CD4-positive, alpha-beta T cell treated with Interleukin-2 at 100 ng/mL for 4 hours (primary cell): ENCODE results near the gene EPG5.

ENCODE experiments used
- DNase-seq: peaks from one replicate; pipeline ENCODE4 v3.0.0-alpha.2; 2020; ENCODE audit warnings: low spot score

Gene EPG5

DNA sequence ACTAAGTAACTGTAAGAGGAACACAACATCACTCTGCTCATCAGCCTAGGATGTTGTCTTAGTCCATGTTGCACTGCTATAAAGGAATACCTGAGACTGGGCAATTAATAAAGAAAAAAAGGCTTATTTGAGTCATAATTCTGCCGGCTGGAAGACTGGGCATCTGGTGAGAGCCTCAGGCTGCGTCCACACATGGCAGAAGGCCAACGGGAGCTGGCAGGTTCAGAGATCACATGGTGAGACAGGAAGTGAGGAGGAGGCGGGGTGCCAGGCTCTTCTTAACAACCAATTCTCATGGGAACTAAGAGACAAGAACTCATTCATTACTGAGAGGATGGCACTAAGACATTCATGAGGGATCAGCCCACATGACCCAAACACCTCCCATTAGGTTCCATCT, 46.8 kb downstream of the EPG5 start:
- DNase-seq = no peak

DNA sequence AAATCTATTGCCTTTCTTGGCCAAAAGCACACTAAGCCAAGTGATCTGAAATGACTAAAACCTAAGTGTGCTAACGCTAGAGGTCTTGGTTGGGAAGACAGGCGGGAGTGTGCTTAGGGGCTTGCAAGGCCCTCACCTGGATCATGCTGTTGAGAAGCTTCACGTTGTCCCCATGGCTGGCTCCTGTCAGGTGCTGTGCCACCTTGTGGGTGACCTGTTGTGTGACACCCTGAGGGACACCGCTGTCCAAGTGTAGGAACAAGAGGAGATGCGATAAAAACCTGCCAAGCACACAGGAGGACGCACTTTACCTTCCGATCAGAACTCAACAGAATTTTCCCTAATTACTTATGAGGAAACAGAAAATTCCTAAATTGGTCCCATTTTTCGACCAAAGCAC, 50.8 kb downstream of the EPG5 start:
- no peak for DNase-seq

DNA sequence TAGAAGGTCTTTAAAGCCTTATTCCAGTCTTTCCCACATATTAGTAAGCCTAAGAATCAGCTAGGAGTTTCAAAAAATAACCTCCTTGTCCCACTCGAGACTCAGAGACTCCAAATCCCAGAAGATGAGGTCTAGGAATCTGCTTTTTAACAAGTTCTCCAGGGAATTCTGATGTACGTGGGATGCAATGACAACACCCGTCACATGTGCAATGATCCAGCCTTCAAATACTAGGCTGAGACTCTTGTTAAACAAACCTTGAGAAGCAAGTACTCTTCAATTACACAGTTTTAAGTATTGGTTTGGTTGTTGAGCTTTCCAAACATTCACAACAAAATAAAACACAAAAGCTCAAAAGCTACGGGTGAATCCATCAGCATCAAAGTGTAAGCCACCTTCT, 53.9 kb downstream of the EPG5 start:
- no peak for DNase-seq

DNA sequence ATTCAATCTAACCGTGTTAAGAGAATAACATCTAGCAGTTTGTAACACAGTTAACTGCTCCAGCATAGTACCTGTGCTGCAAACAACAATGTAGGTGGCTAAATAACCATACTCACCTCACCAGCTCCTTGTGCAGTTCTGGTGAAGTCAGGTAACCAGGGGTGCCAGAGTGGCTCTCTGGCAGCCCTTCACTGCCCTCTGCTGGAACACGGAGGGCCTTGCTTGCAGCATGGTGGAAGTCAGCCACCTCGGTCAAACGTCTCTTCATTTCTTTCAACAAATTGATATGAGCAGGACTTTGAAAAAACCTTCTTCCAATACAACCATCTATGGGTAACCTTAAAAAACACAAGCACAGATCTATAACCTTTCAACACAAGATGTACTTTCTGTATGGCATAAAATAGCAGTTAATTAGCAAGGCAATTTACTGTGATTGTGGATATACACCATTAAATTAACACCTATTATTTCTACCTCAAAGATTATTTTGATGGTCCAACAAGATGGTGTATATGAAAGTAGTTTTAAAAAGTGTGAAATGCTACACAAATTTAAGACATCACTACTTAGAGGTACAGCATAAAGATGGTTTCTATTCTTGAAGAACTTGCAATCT, 56.6 kb downstream of the EPG5 start:
- DNase-seq = peak; percentile 66

DNA sequence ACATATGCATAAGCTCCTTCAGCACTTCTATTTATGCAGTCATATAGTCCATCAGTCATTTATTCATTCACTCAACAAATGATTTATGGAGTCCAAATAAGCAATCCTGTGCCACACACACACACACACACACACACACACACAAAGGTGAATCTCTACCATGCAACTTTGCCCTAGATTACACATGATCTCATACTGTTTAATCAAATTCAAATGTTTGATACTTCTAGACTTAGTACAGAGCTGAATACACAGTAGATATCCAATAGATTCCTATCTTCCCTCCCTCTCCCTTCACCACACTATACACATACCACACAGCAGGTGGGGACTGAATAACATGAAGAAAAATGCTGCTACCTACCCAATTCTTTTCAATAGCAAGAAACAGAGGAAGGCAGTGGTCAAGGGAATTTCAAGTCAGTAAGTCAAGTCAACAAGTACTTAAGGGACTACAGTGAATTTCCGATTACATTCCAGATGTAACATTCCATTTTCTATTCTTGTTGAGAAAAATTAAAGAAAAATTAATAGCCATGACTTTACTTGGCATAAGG, 65.4 kb downstream of the EPG5 start:
- no peak for DNase-seq

DNA sequence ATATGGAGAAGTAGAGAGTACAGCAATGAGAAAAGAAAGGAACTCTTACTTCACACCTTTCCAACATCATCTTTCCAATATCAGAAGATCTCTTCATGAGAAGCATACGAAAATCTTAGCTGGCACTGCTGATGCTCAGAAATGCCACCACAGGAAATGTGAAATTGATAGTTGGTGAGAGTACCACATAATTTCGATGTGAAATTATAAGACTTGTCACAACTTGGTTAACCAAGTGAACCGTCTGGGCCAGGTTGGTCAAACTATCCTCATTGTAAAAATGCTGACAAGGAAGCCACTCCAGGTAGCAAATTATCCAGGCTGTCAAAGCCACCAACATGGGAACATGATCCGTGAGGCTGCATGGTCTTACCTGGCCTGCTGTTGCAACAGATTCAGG, 66.5 kb downstream of the EPG5 start:
- no peak for DNase-seq

DNA sequence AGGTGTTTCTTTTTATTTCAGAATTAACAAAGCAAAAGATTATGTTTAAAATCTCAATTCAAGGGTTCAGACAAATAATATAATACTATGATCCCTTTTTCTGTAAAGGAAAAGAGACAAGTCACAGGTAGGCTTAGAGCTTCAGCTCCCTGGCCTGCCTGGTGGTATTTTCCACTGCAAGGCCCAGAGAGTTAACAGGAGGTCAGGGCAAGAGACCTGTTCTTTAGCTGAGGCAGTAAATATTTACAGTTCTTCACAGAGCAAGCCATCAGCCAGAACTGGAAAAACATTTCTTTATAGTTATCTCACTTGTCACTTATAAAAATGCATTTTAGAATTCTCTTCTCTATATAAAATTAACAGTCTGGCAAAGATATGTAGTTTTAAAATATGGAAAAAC, 70.1 kb downstream of the EPG5 start:
- DNase-seq = no peak

DNA sequence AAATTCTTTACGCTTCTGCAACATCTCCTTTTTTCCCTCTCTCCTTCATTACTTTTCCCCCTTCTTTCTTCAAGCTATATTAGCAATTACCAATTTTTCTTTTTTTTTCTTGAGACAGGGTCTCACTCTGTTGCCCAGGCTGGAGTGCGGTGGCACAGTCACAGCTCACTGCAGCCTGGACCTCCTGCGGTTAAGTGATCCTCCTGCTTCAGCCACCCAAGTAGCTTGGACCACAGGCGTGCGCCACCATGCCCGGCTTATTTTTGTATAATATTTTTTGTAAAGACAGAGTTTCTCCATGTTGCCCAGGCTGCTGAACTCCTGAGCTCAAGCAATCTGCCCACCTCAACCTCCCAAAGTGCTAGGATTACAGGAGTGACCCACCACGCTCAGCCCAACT, 70.7 kb downstream of the EPG5 start:
- DNase-seq = no peak

DNA sequence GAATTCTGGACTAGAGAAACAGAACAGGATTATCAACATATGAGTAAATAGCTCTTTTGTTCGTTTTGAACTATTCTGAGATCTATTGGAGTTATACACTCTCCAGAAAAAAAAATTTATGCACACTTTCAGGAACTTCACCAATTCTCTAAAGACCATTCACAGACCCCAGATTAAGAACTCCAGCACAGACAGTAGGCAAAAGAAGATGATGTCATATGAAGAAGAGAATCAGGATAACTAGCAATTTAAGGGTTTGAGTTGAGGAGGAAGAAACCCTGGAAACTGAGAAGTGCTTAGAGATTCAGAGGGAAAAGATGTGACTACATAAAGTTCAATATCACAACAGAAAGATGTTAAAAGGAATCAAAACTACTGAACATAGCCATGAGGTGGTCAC, 71.8 kb downstream of the EPG5 start:
- no peak for DNase-seq

DNA sequence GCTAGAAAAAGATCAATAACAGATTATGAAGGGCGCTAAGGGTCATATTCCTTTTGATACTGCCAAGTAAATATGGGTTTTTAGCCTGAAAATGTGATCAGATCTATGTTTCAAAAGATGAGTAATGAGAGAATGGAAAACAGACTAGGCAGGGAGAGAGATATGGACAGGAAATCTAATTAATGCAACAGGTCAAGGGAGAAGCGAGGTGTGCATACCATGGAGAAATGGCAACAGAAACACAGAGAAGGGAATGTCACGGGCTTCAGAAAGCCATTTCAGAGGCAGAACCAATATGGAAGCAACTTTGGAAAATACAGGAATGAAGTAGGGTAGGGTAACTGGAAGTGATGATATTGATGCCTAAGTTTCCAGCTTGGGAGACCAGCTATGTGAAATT, 72.3 kb downstream of the EPG5 start:
- no peak for DNase-seq

DNA sequence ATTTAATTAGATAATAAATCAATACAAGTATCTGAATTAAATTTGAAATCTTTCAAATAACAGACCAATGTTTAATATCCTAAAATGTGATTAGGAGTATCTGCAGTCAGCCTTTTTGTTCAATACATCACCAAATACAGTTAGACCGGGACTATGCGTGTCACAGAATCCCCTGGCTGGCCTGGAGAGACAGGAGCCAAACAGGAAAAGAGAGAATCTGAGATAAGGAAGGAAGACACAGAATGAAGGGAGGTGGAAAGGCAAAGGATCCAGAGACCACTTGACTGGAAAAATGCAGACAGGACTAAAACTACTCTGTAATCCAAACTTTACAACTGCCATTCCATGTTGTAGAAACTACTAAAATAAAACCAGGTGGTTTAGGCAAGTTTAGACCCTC, 75.3 kb downstream of the EPG5 start:
- DNase-seq = no peak

DNA sequence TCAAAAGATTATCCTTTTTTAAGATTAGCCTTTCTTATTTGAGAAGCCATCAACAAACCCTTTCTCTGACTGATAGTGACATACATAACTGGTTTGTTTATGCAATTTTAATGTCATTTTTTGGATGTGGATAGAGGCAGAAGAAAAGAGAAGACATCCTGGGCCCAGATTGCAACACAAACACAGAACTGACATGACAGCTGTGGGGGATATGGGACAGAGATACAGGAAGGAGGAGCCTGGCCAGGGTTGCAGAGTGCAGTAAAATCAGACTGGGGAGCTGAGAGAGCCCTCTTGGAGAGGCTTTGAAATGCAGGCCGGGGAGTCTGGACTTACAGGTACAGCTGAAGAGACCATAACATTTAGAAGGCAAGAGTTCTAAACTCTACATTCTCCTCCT, 76.5 kb downstream of the EPG5 start:
- no peak for DNase-seq

DNA sequence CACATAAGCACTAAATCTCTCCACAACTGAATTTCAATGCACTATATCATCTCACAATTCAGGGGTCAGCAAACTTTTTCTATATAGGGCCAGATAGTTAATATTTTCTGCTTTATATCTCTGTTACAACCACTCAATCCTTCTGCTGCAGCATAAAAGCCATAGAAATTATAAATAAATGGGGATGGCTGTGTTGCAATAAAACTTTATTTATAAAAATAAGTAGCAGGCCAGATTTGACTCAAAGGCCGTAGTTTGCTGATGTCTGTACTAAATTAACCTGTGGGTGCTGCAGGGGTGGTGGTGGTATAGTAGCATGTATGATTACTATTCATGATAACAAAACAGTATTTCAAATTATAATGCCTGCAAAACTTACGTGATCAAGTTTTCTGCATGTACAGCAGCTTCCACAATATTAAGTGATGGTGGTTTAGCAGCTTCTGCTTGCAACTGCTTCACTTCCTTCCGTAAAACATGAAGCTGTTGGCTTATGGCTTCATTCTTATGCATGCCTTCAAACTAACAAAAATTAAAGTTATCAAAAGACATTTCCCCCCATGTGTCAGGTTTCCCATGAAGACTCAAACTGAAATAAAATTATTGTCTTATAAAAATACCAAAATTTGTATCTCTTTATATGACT, 77.6 kb downstream of the EPG5 start:
- no peak for DNase-seq

DNA sequence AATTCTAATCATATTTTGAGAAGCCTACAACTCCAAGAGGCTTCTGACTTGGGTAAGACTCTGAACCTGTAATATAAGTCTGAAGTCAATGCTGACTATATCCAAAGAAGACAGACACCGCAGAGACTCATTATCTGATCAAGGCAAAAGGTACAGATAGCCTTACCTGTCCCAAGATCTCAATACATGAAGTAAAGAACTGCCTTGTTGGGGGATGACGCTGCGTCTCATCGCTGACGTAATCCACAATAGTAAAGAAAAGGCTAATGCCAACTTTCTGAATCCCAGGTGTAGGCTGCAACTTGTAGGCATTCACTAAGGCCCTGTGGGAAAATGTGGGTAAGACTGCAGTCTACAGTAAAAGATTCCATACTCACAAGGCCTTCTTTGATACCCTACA, 79.5 kb downstream of the EPG5 start:
- no peak for DNase-seq

DNA sequence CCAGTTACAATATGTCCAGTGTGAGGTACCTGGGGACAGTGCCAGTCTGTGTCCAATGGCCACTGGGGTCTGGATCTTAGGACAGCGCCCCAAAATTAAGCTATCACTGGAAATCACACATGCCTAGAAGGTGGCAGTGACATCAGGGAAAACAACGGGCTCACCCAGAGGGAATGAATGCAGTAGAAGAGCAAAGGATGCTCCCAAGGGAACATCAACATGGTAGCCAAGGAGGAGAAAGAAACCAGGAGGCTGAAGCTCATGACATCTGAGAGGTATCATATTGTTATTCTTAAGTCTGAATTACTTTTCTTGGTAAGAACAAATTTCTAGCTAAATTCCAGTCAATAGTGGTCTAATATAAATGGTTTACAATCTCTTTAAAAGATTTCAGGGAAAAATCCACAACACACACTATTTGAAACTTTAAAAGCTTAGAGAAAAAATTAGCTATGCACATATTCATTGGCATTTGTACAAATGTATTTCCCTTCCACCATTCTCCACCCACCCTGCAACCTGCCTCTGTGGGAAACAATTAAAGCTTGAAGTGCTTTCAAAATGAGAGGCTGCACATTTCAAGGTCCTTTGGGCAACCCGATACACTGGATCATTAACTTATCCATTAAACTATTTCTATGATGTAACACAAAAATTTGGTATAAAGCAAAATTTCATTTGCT, 86.1 kb downstream of the EPG5 start:
- no peak for DNase-seq

DNA sequence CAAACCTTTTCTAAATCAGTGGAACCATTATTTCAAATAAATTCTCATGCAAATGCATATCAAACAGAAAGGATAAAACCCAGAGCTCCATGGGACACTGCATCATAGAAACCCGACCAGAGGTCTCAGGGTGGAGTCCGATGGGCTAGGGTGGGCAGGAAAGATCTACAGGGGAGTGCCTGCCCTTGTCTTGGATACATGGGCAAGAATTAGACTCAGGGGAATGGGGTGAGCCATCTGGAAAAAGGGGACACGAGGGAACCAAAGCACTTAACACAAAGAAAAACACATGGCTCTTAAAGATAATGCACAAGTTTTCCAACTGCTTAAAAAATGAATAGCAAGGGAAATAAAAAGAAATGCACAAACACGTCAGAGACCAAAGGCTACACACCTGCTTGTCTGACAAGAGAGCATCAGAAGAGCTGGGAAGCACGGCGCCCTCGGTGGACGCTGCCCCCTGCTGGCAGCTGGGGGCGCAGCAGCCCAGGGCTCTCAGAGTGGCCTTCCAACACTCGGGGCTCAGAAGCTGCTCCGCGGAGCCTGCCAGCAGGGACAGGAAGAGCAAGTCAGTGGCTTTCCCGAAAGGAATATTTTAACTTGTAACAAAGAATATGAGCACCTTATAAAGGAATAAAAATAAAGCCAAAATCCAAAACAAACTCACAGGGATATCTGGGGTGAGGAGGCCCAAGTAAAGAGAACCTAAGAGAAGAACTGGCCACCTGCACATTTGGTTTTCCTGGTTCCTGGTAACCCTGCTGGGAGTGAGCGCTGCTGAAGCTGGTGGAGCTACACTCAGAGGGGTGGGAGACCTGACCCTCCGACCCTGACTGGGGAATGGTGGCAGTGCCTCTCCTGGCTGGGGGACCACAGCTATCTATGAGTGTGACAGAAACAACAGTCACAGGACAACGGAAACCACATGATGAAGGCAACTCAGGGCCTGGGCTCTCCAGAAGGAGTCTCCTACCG, 87.2 kb downstream of the EPG5 start:
- peak; percentile 72 for DNase-seq

DNA sequence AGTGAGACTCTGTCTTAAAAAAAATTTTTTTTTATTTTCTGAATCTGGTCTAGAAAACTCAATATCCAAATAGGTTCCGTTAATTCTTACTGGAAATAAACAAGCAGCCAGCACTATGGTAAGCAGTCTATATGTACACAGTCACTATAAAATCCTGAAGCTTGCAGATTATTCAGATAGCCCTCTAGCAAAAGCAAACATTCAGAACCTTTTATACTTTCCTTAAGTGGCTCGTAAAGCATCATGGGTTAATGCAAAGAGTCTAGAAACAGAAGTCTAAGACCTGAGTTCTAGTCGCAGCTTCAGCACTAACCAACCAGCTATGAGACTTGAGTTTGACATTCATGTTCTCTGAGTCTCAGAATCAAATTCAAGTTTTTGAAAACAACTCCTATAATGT, 89.7 kb downstream of the EPG5 start:
- DNase-seq = no peak

DNA sequence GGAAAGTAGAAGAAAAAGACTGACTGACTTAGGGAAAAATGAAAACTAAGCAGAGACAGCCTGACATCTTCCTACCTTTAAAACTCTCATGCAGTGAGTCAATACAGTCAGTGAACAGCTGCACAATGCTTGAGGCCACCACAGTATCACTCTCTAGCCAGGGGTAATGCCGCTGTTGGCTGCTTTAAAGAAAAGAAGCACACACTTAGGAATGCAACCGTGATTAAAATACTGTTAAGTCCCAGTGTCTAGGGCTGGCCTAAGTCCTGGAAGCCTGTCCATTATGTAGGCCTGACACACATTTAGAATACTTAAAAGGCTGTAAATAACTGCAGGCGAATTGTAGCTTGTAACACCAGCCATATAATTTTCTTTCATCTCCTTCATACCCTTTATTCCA, 91.0 kb downstream of the EPG5 start:
- DNase-seq = no peak

DNA sequence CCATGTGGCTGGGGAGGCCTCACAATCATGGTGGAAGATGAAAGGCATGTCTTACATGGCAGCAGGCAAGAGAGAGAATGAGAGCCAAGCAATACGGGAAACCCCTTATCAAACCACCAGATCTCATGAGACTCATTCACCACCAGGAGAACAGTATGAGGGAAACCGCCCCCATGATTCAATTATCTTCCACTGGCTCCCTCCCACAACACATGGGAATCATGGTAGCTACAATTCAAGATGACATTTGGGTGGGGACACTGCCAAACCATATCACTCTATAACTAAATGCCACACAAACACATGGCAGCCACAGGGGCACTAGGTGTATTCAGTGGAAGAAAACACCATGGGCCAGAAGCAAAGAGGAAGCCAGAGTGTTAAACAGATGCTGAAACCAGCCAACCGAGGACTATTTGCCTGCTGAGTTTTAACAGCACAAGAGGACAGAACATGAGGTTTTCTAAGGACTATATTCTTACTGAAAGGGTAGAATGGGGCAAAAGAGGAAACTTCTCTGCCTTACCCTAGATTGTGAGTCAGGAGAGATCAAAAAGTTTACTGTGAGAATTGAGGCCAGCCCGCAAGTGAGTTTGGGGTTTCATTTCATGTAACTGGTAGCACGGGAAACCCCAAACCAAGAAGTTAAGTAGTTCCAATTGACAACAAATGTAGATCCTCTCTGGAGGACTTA, 92.5 kb downstream of the EPG5 start:
- DNase-seq = peak; percentile 72

DNA sequence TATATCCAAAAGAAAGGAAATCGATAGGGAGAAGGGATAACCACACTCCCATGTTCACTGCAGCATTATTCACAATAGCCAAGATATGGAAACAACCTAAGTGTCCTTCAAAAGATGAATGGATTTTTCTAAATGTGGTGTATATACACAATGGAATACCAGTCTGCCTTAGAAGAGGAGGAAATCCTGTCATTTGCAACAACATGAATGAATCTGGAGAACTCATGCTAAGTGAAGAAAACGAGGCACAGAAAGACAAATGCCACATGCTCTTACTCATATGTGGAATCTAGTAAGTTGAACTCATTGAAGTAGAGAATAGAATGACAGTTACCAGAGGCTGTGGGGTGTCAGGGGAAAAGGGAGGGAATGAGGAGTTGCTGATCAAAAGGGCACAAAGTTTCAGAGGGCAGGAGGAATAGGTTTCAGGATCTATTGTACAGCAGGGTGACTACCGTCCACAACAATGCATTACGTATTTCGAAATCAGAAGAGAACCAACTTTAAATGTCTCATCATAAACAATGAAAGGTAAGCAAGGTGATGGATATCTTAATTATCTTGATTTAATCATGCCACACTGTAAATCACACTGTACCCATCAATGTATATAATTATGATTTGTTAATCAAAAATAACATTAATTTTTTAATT, 95.6 kb downstream of the EPG5 start:
- no peak for DNase-seq

DNA sequence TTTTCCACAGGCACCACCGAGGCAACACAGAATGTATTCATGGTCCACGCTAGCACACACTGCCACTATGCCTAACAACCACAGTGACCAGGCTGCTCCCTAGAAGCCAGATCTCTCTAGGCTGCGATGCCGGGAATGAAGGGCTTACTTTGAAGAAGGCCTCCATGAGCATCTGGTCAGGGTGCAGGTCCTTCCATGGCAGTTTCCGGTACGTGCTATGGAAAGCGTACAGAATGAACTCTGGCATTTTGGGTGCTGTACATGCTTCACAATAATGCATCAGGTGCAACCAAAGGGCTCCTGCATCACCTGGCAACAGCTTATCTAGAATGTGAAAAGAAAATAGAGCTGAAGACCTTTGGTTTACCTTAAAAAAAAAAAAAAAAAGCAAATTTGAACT, 96.7 kb downstream of the EPG5 start:
- no peak for DNase-seq
